Measurements from ENCODE around the gene MET. TPM values are rescaled to one million over a fixed set of nuclear protein-coding genes. Genes with fewer than 3 reads are reported as not detected.
"Not testable (repeated sequence)": the region's sequence is repeated elsewhere in the genome, so short reads cannot be mapped to it uniquely, and the experiment has no call there.

MET gene
- total RNA-seq, 2 donors from 2014 or later = 15.7 to 26.8 TPM

DNA sequence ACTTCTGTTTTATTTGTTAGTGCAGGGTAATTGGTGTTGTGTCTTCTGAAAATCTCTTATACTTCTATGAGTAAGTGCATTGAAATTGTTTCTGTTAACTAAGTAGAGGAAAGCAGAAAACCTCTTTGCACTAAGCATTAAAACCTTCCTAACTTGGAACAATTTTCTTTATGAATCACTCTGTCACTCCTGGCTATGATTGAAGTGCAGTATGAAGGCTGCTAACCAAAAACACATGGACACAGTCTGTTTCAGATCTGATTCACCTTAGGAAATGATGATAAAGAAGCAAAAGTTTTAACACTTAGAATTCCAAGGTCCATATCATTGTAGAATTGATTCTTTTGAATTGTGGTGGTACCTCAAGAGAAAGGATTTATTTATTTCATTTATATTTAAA, 41.9 kb downstream of the MET start:
- intact Hi-C loops (cut with DNase I) = no loop called here
- DNase-seq (ENCODE audit: low spot score) = no peak

DNA sequence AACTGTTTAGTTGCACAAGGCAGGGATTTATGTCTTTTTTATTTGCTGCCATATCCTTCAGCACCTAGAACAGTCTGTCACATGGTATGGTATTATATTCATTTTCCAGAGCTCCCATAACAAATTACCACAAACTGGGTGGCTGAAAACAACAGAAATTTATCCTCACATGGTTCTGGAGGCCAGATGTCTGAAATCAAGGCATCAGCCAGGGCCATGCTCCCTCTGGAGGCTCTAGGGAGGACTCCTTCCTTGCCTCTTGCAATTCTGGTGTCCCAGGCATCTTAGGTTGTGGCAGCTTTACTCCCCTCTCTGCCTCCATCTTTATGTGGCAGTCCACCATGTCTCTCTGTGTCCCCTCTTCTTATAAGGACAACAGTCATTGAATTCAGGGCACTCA, 43.1 kb downstream of the MET start:
- intact Hi-C loops (cut with DNase I) = no loop called here
- no peak for DNase-seq (ENCODE audit: low spot score)

DNA sequence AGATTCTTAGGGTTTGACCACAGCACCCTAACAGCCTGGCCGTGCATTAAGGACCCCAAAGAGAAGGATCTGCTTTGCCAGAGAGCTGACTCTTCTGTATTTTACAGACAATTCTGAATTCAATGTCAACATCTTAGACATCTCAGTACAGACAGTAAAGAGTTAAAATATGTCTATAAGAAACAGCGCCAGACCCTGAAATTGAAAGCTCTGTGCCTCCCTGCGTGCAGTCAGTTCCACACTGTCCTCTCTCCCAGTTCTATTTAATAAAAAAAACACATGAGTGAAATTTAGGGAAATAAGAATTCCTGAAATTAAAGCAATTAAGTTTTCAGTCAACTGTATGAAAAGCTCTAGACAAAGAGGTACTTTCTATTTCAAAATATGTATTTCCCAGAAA, 45.1 kb downstream of the MET start:
- intact Hi-C loops (cut with DNase I) = no loop called here
- DNase-seq (ENCODE audit: low spot score) = no peak

DNA sequence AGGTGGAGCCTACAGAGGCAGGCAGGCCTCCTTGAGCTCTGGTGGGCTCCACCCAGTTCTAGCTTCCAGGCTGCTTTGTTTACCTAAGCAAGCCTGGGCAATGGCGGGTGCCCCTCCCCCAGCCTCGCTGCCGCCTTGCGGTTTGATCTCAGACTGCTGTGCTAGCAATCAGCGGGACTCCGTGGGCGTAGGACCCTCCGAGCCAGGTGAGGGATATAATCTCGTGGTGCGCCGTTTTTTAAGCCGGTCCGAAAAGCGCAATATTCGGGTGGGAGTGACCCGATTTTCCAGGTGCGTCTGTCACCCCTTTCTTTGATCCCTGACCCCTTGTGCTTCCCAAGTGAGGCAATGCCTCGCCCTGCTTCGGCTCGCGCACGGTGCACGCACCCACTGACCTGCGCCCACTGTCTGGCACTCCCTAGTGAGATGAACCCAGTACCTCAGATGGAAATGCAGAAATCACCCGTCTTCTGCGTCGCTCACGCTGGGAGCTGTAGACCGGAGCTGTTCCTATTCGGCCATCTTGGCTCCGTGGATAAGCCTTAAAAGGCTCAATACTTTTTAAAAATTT, 52.0 kb downstream of the MET start:
- DNase-seq (ENCODE audit: low spot score); intact Hi-C loops (cut with DNase I): not testable (repeated sequence)

DNA sequence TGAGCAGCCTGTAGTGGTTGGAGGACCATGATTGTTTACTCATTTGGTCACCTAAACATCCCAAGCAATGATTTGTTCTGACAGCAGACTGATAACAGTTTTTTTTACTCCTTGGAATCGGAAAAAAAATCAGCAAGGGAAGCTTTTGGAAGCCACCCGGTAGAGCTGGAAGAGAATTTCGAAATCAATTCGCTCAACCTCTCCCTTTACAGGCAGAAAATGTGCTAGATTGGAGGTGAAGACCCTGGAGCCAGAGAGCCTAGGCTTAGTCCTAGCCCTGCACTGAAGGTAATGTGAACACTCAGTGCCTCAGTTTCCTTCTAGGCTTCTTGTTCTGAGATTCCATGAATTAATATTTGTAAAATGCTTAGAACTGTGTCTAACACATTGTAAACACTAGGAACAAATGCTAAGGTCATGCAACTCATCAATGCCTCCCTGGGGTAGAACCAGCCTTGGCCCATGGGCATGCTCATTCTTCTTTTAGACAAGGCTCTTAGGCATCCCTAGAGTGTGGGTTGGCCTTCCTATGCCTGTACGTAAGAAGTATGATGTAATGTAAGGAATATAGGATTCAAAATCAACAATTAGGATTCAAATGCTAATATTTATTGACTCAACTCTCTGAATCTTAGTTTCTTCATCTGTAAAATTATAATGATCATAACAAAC, 52.7 kb downstream of the MET start:
- DNase-seq (ENCODE audit: low spot score) = no peak
- intact Hi-C loops (cut with DNase I) = no loop called here

DNA sequence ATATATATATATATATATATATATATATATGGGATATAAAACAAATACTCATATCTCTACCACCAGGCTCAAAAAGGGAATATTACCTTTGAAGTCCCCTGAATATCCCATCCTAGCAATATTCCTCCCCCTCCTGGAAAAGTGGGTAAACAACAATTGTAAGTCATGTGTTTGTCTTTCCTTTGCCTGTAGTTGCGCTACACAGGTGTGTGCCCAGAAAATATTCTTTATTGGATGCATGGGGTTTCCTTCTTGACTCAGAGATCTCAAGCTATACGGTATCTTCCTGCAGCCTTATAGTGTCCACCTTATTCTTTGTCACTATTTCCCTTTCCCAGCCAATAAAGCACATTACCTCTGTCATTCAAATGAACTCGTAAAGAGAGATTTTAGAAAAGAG, 54.2 kb downstream of the MET start:
- intact Hi-C loops (cut with DNase I) = no loop called here
- no peak for DNase-seq (ENCODE audit: low spot score)

DNA sequence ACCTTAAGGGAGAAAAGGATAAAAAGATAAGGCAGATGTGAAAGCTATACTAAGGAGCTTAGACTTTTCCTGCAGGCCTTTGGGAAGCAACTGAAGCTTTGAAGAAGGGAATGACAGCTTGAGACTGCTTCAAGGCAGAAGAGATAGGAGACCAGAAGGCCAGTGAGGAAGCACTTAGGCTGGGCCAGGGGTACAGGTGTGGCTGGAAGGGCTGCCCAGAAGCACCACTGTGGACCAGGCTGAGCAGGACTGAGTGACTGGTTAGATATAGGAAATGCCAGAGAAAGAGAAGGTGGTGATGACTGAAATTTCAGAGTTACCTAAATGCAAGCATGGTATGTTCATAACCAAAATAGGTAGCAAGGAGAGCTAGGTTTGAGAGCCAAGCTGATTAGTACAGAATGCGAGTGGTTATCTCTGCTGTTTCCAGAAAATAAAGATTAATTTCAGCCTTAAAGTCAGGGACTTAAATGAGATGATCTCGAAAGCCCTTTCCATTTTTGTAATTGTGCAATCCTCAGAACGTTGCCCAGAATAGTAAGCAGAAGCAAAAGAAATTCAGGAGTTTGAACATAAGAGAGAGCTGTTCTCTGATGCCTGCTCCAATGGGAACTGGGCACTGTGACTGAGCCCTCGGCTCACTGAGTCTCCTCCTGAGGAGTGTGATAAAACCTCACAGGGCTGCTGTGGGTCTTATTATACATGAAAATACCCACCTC, 54.9 kb downstream of the MET start:
- intact Hi-C loops (cut with DNase I) = no loop called here
- DNase-seq (ENCODE audit: low spot score) = no peak

DNA sequence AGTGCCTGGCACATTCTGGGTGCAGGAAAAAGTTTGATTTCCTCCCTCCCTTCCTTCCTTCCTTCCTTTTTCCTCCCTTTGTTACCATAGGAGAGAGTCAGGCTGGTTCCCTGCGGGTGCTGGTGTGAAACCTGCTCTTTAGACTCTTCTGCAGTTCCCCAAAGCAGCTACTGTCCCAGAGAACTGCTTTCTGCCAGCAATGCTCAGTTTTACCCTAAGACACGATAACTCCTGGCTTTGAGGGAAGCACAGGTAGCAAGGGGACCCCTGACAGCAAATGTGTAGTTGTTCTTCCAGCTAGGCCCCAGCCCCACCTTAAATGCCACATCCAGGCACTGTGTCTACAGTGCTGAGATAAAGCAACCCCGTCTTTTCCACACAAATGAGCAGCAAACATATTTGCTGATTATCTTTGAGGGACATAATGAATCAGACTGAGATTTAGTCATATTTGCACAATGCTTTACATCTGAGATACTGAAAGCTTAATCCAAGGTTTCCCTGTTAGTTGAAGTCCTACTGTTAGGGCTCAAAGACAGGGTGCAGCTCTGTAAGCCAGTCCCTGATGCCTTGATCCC, 55.5 kb downstream of the MET start:
- no peak for DNase-seq (ENCODE audit: low spot score)
- intact Hi-C loops (cut with DNase I) = no loop called here

DNA sequence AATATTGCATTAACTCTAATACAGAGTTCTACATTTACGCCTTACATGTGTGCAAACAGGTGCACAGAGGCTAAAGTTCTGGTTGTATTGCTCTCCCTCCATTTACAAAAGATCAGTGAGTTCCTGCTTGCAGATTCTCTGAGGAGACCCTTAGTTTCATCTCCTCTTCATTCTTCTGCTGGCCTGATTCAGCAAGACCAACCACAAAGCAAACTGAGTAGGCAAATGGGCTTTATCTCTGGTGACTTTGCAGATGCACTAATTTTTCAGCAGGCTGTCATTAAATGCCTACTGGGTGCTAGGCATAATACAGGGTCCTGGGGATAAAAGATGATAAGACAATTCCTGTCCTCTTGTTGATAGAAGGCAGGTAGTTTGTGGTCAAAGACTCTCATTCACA, 56.4 kb downstream of the MET start:
- intact Hi-C loops (cut with DNase I) = no loop called here
- no peak for DNase-seq (ENCODE audit: low spot score)

DNA sequence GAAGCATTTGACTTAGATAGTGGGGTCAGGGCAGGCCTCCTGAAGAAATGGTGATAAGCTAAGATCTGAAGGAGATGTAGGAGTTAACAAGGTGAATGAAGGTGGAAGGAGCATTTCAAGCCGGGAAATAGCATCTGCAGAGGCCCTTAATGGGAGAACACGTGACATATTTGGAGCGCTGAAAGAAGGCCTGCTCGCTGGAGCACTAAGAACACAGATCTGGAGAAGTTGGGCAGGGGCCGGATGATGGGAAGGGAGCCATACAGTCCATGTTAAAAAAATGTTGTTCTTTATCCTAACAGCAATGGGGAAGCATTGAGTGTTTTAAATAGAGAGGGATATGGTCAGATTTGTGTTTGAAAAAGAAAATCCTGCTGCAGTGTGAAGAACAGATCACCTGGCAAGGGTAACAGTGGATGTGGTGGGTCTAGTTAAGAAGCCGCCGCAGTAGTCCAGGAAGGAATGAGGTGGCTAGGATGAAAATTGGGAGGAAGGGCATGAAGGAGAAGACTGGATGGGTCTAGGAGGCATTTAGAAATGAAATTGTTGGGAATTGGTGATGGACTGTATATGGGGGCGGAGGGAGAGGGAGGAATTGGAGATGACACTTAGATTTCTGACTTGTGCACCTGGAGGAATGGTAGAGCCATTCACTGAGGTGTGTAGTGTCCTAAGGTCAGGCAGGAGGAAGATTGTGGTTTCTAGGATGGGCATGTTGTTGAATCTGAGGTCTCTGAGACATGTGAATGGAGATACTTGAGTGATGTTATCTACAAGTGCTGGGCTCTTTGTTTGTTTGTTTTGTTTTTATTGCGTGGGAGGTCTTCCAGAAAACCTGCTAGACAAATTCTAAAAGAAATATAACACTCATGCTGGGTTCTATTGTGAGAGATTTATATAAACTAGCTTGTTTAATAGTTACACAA, 58.4 kb downstream of the MET start:
- no peak for DNase-seq (ENCODE audit: low spot score)
- intact Hi-C loops (cut with DNase I) = no loop called here

DNA sequence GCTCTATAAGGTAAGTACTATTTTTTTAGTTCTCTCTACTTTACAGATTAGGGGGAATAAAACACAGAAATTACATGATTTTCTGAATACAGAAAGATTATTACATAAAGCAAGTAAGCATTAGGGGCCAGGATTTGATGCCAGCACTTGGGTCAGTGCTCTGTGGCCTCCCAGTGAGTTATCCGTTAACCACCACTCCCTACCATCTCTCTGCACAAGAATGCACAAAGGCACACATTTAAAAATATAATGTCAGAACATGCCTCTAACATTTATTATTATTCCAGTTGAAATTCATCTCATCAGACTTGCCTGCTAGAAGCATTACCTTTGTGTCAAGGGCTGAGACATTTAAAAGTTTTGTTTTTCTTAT, 59.0 kb downstream of the MET start:
- DNase-seq (ENCODE audit: low spot score) = no peak

DNA sequence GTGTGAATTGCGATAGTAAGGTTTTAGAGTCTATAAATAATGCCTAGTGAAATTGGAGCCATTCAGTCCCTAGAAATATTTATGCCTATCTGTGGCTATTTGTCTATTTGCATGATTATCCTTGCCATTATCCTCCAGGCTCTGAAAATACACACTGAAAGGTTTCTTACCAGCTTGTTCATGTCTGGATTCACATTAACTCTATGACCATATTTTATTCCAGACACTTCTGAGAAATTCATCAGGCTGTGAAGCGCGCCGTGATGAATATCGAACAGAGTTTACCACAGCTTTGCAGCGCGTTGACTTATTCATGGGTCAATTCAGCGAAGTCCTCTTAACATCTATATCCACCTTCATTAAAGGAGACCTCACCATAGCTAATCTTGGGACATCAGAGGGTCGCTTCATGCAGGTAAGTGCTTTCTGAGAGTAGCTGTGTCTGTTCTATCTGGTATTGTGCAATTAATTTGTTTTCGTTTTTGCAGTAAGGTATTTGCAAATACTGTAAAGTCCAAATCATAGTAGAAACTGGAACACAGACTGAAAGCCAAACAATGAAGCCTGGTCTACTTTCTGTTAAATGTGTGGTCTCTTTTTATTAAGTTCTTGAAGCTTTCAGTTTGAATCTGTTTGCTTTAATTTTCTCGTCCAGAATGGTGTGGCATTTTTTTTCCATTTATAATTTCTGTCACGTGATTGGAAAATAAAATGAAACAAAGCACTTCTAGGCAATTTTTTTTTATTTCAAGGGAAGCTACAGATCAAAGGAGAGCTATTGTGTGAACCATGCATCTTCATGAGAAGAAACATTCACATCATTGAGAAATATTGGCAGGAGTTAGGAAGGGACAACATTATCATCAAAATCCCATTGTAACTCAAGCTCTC, 59.7 kb downstream of the MET start:
- intact Hi-C loops (cut with DNase I) = no loop called here
- no peak for DNase-seq (ENCODE audit: low spot score)

More for the DNA sequence above, 59.0 kb downstream of the MET start:
- intact Hi-C loops (cut with DNase I) = no loop called here

DNA sequence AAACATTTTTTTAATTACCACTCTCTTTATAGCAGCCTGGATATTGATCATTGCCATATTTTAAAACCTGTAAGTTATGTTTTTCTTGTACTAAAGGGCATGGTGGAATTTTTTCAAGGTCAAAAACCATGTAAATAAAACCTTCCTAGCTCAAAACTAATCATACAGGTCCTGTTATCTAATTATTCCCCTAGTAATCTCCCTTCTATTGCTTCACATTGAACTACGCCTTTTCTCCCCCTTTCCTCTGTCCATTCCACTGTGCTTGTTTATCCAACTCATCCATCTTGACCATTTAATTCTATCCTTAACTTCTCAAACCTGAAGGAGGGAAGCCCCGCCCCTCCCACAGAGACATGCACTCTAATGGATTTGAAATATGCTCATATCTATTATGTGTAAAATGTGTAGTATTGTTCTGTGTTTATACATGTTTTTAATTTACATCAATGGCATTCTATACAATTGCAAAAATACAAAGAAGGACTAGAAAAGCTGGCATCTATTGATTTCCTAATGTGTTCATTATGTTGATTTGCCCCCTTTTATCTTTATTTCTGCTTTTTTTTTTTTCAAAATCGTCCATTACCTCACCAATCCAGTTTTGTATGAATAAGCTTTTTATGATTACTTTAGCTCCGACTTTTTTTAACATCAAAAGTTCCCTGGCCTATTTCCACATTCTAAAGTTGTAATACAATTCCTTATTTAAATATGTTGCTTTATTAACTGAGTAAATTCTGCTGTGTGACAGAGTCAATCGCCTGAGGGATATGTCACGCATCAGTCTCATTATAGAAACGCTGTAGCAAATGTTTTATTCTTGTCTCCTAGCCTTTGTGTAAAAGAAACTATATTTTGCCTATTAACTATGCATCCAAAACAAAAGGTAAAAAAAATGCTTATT, 61.0 kb downstream of the MET start:
- no peak for DNase-seq (ENCODE audit: low spot score)

DNA sequence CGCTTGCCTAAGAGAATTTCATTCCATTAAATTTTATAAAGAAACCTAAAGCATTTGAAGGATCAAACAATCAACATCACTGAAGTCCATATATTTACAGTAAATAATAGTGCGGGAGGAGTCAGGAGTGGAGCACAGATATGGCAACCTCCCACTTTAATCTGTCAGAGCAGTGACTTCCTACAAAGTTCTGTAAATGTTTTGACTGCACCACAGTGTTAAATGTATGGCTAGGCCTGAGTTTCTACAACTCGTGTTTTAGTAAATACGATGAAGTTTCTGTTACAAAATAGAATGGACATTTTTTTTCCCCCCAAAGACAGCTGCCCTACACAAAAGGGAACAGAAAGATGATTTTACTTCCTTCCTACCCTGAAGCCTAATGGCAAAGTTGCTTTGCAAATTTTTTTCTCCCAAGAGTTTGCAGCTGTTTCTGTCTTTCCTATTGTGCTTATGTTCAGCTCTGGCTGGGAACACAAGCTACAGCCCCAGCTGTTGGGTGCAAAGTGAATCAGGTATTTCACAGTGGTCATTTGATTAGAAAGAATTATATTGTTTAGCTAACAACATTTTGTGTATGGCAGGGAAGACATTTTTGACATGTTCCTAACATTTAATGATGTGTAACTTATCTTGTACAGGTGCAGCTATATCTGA, 62.1 kb downstream of the MET start:
- intact Hi-C loops (cut with DNase I) = no loop called here
- no peak for DNase-seq (ENCODE audit: low spot score)

More for the DNA sequence above, 61.0 kb downstream of the MET start:
- intact Hi-C loops (cut with DNase I) = no loop called here

DNA sequence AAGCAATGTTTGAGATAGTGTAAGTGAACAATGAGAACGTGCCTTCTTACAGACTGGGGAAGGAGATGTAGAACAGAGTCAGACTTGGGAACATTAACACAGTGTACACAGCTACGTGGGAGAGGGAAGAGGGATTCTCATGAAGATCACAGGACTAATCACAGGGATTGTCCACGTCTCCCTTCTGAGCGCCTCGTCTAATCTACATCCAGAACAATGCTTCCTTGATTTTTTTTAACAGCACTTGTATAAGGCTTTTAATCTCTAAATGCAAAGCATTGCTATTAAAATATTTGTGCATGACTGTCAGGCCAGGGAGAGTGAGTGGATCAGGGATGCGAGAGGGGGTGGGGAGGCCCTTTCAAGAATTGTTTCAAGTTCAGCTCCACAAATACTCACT, 62.7 kb downstream of the MET start:
- no peak for DNase-seq (ENCODE audit: low spot score)
- intact Hi-C loops (cut with DNase I) = no loop called here

DNA sequence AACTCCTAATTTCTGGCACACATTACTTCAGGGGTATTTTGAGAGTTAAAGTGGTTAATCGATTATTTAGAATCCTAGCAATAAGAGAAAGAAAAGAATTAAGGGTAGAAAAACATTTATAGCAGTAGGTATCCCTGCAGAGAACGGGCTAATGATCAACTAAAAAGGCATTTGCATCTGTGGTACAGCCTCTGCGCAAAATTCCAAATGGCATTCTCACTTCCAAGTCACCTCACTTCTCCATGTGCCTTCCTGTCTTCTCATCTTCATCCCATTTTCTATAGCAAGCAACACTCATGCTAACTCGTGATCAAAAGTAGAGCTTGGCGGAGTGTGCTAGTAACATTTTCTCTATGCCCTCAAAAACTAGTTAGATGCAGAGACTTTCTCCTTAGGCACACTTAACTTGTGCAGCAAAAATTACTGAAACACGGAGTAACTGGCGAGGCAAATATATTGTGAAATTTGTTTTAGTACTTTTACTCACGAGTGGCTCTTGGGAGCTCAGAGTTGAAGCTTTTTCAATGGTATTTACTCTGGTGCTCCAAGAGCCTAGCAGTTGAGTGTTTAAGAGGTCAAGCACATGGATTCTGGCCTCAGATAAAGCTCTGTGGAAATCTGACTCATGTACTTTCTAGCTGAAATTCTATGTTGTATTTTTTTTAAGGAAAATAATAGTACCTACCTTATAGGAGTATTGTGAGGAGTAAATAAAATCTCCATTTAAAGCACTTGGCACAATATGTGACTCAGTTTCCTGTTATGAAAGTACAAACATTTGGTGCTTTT, 65.1 kb downstream of the MET start:
- no peak for DNase-seq (ENCODE audit: low spot score)
- intact Hi-C loops (cut with DNase I) = no loop called here

Measured in posterior vena cava (tissue), 2 donors.